Stimulated activated CD8-positive, alpha-beta memory T cell treated with anti-CD3 and anti-CD28 coated beads, Interleukin-2, amount 100 ng/mL, for 48 hours (primary cell): ENCODE data around the gene DMBT1.

Experiments
- DNase-seq, 2 donors: peaks; one replicate each; pipeline ENCODE4 v3.0.0-alpha.2; 2020; ENCODE audit warnings: low read depth in 2 of 2

DMBT1 gene

DNA sequence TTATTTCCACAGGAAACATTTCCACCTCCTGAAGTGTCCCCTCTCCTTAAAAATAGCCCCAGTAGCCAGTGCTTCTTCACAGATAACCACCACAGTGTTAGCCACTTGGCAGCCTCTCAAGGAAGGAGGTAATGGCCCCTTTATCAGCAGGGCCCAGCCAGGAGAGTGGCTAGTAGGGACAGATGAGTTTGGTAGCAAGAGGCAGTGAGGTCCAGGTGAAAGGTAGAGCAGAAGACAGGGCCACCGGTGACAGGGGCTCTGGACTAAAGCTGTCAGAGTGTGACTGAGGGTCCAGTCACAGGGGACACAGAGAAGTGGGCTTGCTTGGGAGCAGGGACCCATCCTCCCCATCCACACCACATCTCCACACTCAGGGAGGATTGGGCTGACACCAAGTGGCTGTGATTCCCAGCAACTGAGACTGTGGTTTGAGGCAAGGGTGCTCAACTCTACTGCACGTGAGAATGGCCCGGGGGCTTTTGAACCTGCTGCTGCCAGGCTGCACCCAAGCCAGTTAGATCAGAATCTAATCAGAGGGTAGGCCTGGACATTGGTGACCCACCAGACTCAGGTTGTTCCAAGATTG is 86.9 kb downstream of the DMBT1 start:
- DNase-seq, result no peak

GRCh38 chr10:122648599-122649428 is 88.3 kb downstream of the DMBT1 start:
- peak in 1 of 2 donors; percentile 14 for DNase-seq

DNA sequence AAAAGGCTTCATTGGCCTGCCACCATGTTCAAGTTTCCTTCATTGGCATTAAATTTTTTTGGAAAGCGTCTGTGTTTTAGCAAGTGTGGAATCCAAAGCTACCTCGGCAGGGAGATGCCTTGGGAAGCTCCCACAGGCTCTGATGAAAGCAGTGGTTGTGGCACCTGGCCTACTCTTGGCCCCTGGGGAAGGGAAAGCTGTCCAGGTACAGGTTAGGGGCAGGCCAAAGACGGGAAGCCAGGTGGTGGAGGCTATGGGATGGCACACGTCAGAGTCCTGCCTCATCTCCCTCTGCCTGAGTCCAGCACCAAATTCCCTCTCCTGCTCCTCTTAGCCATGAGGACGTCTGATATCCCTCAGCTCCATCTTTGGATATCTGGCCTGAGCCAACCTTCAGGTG is 89.3 kb downstream of the DMBT1 start:
- no peak for DNase-seq

GRCh38 chr10:122650331-122650730 is 89.8 kb downstream of the DMBT1 start:
- DNase-seq, result no peak

GRCh38 chr10:122655524-122656307 is 95.2 kb downstream of the DMBT1 start:
- DNase-seq, result no peak

DNA sequence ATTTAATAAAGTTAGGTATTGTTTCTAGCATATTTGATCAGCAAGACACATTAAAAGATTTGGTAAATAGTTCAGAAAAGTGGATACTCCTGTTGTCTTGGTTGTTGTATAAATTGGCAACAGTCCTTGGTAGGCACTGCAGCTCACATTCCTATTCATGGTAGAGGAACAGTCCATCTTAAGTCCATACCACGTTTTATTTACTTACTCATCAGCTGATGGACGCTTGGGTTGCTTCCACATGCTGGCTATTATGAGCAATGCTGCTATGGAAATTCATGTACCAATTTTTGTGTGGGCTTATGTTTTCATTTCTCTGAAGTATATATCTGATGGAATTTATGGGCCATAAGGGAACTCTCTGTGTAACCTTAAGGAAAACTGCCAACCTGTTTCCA is 95.8 kb downstream of the DMBT1 start:
- no peak for DNase-seq

GRCh38 chr10:122656741-122657140 is 96.2 kb downstream of the DMBT1 start:
- no peak for DNase-seq

- no peak for DNase-seq
Observed at GRCh38 chr10:122657255-122657654, 96.7 kb downstream of the DMBT1 start.

GRCh38 chr10:122657729-122658128 is 97.2 kb downstream of the DMBT1 start:
- no peak for DNase-seq

DNA sequence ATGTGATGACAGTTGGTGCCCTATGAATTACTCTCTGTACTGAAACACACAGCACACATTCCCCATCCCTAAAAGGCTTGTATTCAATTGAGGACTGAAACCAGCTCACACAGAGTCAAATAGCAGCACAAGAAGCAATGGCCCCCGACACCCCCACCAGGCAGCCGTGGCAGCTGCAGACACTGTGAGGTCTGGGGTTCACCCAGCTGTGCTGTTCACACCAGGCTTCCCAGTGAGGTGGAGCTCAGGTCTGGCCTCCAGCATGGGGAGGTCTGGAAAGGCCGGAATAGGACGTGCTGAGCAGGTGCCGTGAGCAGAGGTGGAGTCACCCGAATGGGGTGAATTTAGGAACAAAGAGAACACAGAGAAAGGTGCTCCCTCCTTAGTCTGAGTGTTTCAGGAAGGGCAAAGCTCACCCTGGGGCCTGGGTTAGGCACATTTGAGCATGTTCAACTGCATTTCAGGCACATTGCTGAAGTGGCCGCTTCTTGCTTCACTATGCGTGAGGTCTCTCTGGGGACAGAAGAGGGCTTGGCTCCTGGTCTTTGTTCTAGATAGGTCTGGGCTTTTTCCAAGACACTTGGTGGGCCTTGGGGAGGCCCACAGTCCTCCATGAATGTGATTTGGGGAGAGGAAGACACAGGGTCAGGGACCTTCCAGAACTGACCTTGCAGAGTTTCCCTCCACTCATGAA is 97.9 kb downstream of the DMBT1 start:
- no peak for DNase-seq

DNA sequence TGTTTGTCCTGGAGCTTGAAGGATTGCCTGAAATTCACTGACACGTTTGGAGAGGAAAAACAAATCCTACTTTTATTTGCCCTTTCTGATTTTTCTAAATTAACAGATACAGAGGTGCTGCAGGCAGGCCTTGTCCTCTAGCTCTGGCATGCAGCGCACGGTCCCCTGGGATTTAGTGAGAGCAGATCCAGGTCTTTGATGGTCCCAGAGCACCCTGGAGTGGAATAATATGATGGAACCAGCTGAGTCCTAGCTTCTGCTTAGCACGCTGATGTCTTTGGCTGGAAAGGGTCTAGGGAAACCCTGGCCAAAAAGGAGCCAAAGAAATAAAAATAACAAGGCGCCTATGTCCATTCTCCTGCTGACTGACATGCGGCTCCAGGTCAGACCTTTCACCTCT is 98.6 kb downstream of the DMBT1 start:
- no peak for DNase-seq

- DNase-seq, result no peak
Observed at GRCh38 chr10:122659651-122660050, 99.1 kb downstream of the DMBT1 start.

DNA sequence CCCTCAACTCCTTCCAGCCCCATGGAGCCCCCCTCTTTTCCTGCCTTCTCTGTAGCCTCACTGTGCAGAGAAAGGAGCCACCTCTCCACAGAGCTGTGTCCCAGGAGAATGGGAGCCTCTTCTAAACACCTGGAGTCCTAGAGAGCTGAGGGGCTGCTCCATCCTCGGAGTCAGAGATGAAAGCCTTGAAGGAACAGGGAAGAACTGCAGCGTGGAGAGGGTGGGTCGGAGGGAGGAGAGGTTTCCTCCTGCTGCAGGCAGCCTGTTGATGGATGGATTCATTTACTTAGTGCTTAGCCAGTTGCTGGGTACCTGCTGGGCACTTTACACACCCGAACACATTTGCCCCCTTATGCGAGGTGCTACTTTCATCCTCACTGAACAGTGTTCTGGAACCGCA is 100.1 kb downstream of the DMBT1 start:
- DNase-seq, result no peak

DNA sequence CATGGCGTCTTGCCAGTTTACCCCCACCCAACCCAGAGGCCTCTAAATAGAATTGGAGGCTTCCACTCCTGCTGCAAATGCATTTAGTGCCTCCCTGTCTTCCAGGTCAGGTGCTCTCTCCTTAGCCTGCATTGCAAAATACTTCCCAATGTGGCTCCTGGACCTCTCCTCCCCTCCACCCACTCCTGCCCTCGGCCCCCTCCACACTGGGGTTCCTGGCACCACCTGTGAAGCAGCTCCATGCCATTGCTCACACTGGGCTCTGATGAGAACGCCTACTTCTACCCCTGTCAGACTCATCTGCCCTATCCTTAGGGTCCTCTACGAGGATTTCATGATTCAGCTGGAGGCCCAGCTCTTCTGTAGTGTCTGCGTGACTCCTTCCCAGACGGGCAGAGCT is 101.7 kb downstream of the DMBT1 start:
- DNase-seq, result no peak

GRCh38 chr10:122663516-122664130 is 103.1 kb downstream of the DMBT1 start:
- no peak for DNase-seq

GRCh38 chr10:122664501-122664900 is 103.9 kb downstream of the DMBT1 start:
- DNase-seq, result no peak

DNA sequence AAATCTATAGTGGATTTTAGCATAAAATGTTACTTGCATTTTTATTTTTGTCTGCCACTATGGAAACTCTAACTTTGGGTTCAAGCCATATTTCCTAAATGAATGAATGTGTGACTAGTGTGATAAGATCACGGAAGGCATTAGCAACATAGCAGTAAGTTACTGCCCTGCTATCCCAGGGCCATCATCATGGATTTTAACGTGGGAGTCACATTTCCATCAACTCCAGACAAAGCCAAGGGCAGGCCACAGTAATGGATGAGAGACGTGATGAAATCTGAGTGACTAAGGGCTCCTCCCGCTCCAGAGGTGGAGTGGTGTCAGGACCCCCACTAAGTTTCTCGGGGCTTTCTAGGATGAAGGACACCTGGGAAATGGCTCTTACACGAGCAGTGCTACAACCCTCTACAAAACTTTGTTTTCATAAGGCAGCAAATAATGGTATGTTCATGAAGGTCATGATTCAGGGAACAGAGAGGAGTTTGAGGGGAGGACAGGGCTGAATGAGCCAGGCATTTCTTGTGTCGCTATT is 104.8 kb downstream of the DMBT1 start:
- no peak for DNase-seq

DNA sequence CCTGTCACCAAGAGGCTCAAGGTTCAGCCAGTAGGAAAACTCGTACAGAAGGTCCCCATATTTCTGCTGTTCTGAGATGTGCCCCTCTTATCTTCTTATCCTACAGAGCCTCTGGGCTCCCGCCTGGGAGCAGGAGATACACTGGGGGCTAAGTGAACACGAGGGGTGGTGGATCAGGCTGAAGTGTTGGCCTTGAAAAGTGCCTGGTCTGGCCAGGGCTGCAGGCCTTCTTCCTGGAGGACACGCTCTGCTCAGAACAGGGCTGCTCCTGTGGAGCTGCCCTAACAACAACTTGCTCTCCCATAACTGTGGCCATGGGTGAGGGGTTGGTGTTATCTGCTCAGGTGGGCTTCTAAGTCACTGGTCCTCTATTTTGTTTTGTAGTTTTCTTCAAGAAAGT is 105.4 kb downstream of the DMBT1 start:
- no peak for DNase-seq

- DNase-seq, result no peak
Observed at GRCh38 chr10:122669045-122669444, 108.5 kb downstream of the DMBT1 start.

DNA sequence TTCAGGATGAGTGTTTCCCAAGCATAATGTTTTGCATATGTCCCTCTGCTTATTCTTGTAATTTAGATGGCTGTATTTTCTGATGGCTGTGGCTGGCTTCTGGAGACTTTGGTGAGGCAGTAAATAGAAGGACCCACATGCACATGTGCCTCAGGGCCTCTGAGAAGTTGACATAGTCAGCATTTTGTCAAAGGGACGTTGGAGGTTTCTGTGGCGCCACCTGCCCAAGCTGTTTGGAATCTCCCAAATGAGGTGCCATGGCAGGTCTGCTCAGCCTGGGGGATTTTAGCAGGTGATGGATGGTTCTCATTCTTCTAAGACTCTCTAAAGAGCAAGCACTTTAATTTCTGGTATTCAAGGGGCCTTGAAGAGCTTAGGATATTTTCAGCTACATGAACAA is 109.3 kb downstream of the DMBT1 start:
- no peak for DNase-seq

DNA sequence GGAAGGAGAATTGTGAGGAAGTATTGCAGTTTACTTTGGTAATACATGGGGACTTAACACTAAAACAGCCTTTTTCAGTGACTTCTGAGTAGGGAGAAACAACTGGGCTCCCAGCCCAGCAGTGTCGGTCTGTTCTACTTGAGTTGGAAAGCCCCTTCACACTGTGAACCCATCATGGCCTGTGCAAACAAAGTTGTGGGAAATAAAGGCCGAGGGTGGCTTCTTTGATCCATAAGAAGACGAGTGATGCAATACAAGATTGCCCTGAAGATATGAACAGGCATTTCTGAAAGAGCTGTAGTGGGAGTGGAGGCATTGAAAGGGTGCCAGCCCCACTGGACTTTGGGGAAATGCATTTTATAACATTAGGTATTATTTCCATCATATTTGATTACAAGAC is 110.8 kb downstream of the DMBT1 start:
- no peak for DNase-seq
